Trophoblast cell (in vitro differentiated cells and primary cell): ENCODE results near the gene MARCHF9.
A peak's percentile ranks its signal among the peaks of the same experiment; 100 is the strongest.
"Not testable (repeated sequence)": the region's sequence is repeated elsewhere in the genome, so short reads cannot be mapped to it uniquely, and the experiment has no call there.

ENCODE experiments used
- DNase-seq, 2 donors: peaks; one replicate each; pipeline ENCODE4 v3.0.0-alpha.2; 2016
- H2AFZ ChIP-seq: 2 replicates; pipeline ENCODE4 v1.6.1; 2013; ENCODE audit warnings: low read length, moderate library complexity, mild to moderate bottlenecking; ENCODE audit not compliant: insufficient read depth, poor library complexity
- H2AK5ac ChIP-seq: 2 replicates; pipeline ENCODE4 v1.6.1; 2013; ENCODE audit warnings: mild to moderate bottlenecking, low read length
- H2BK120ac ChIP-seq: 2 replicates; pipeline ENCODE4 v1.6.1; 2013; ENCODE audit warnings: low read length, mild to moderate bottlenecking, moderate library complexity; ENCODE audit not compliant: insufficient read depth, poor library complexity
- H2BK12ac ChIP-seq: 2 replicates; pipeline ENCODE4 v1.6.1; 2013; ENCODE audit warnings: mild to moderate bottlenecking, low read length, moderate library complexity
- H2BK5ac ChIP-seq: 2 replicates; pipeline ENCODE4 v1.6.1; 2013; ENCODE audit warnings: low read length, low read depth, moderate library complexity, mild to moderate bottlenecking; ENCODE audit not compliant: poor library complexity
- H3K14ac ChIP-seq: 2 replicates; pipeline ENCODE4 v1.6.1; 2013; ENCODE audit warnings: mild to moderate bottlenecking, low read length
- H3K18ac ChIP-seq: 2 replicates; pipeline ENCODE4 v1.6.1; 2013; ENCODE audit warnings: mild to moderate bottlenecking, low read length
- H3K23ac ChIP-seq: 2 replicates; pipeline ENCODE4 v1.6.1; 2013; ENCODE audit warnings: low read length
- H3K27ac ChIP-seq: 2 replicates; pipeline ENCODE4 v1.5.1; 2013; ENCODE audit warnings: low read depth, mild to moderate bottlenecking, inconsistent platforms, low read length, moderate library complexity
- H3K27me3 ChIP-seq: 2 replicates; pipeline ENCODE4 v1.6.1; 2013; ENCODE audit warnings: inconsistent platforms, mild to moderate bottlenecking, low read length, moderate library complexity; ENCODE audit not compliant: insufficient read depth
- H3K36me3 ChIP-seq, 2 experiments: 1 replicate in 1 of 2; 2 replicates in 1 of 2; pipeline ENCODE4 v1.6.1; 2013; ENCODE audit warnings: low read length in 2 of 2, mild to moderate bottlenecking in 2 of 2, moderate library complexity in 1 of 2; ENCODE audit not compliant: insufficient read depth in 2 of 2, control insufficient read depth in 1 of 2
- H3K4ac ChIP-seq: 2 replicates; pipeline ENCODE4 v1.6.1; 2013; ENCODE audit warnings: low read depth, mild to moderate bottlenecking, low read length, moderate library complexity
- H3K4me1 ChIP-seq, 2 experiments: 1 replicate in 1 of 2; 2 replicates in 1 of 2; pipeline ENCODE4 v1.6.1; 2013; ENCODE audit warnings: low read length in 2 of 2, mild to moderate bottlenecking in 2 of 2, moderate library complexity in 1 of 2; ENCODE audit not compliant: insufficient read depth in 2 of 2, control insufficient read depth in 1 of 2
- H3K4me2 ChIP-seq: 2 replicates; pipeline ENCODE4 v1.6.1; 2013; ENCODE audit warnings: inconsistent platforms, mild to moderate bottlenecking, low read length, moderate library complexity
- H3K4me3 ChIP-seq: 2 replicates; pipeline ENCODE4 v1.5.1; 2013; ENCODE audit warnings: mild to moderate bottlenecking, low read depth, low read length, inconsistent platforms
- H3K79me1 ChIP-seq: one replicate; pipeline ENCODE4 v1.6.1; 2013; ENCODE audit warnings: low read length
- H3K79me2 ChIP-seq: 2 replicates; pipeline ENCODE4 v1.6.1; 2013; ENCODE audit warnings: low read length, mild to moderate bottlenecking; ENCODE audit not compliant: control insufficient read depth, insufficient read depth, poor library complexity
- H3K9ac ChIP-seq: 2 replicates; pipeline ENCODE4 v1.6.1; 2013; ENCODE audit warnings: mild to moderate bottlenecking, low read length
- H3K9me3 ChIP-seq: 2 replicates; pipeline ENCODE4 v1.6.1; 2013; ENCODE audit warnings: low read depth, mild to moderate bottlenecking, control low read depth, inconsistent platforms, low read length; ENCODE audit not compliant: insufficient read depth
- H4K12ac ChIP-seq: 2 replicates; pipeline ENCODE4 v1.6.1; 2013; ENCODE audit warnings: low read depth, mild to moderate bottlenecking, low read length, moderate library complexity
- H4K8ac ChIP-seq: 2 replicates; pipeline ENCODE4 v1.6.1; 2013; ENCODE audit warnings: low read depth, mild to moderate bottlenecking, low read length, moderate library complexity
- H4K91ac ChIP-seq: one replicate; pipeline ENCODE4 v1.6.1; 2013; ENCODE audit warnings: low read depth, mild to moderate bottlenecking, low read length, moderate library complexity
- WGBS: extraction: QIAGEN DNeasy Blood & Tissue Kit; methylation state at CpG from one replicate; pipeline ENCODE4 v1.1.7; 2013; ENCODE audit warnings: missing lambda C conversion rate; ENCODE audit not compliant: insufficient read length, insufficient coverage; ENCODE audit errors: extremely low coverage; 5-methylcytosine and 5-hydroxymethylcytosine counted together

Gene MARCHF9

GRCh38 chr12:57713209-57713608 is 41.7 kb upstream of the MARCHF9 start:
- Histone ChIP-seq H3K18ac (no peak overlapping the region), H3K27ac (no peak overlapping the region), H3K4me1 (no peaks in the 10 kb centered on the region), H3K36me3 (peaks cover 19 to 23% of the 10 kb centered on the region in 2 experiments), H3K4me3 (no peak overlapping the region), H3K9me3 (no peaks in the 10 kb centered on the region), H4K8ac (no peak overlapping the region), H2AFZ (no peak overlapping the region), H2AK5ac (no peak overlapping the region), H3K27me3 (no peaks in the 10 kb centered on the region), H2BK120ac (no peak overlapping the region), H3K14ac (no peak overlapping the region), H3K9ac (no peak overlapping the region), H3K79me1 (no peaks in the 10 kb centered on the region), H3K4me2 (no peak overlapping the region), H2BK5ac (no peak overlapping the region), H3K4ac (no peak overlapping the region), H3K79me2 (no peaks in the 10 kb centered on the region), H3K23ac (no peak overlapping the region), H2BK12ac (no peak overlapping the region), H4K91ac (no peak overlapping the region), H4K12ac (no peak overlapping the region)
- no CpG with 5 or more reads among the region's 5 CpGs for WGBS
- DNase-seq = peak; percentile 95 to 97

DNA sequence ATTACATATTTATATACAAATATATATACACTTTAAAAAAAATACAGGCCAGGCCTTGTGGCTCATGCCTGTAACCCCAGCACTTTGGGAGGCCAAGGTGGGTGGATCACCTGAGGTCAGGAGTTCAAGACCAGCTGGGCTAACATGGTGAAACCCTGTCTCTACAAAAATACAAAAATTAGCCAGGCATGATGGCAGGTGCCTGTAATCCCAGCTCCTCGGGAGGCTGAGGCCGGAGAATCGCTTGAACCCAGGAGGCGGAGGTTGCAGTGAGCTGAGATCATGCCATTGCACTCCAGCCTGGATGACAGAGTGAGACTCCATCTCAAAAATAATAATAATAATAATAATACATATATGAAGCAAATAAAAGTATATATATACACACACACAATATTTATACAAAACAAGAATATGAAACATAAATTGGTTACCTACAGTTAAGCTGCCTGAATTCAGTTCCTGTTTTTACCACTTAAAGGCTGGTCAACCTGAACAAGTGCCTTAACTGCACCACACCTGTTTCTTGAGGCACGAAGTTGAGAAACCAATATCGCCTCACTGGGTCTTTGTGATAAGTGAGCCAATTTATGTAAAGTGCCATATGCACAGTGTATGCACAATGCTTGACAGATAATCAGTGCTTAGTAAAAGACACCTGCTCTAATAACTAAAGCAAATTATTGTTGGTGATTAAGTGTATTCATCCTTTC is 39.7 kb upstream of the MARCHF9 start:
- not testable (repeated sequence) for H3K4me1 ChIP-seq, H2AK5ac ChIP-seq, H2BK120ac ChIP-seq, H3K9ac ChIP-seq, H3K27me3 ChIP-seq, H3K23ac ChIP-seq, H3K4me2 ChIP-seq, H2AFZ ChIP-seq, H3K14ac ChIP-seq, H3K27ac ChIP-seq, H3K9me3 ChIP-seq, H4K8ac ChIP-seq, H3K4ac ChIP-seq, DNase-seq, H3K18ac ChIP-seq, H2BK5ac ChIP-seq, H4K91ac ChIP-seq, H3K4me3 ChIP-seq, H2BK12ac ChIP-seq, H3K79me1 ChIP-seq, H3K79me2 ChIP-seq, H4K12ac ChIP-seq
- WGBS = no CpG with 5 or more reads among the region's 6 CpGs
- peaks cover 33 to 42% of the 10 kb centered on the region in 2 experiments for H3K36me3 ChIP-seq

DNA sequence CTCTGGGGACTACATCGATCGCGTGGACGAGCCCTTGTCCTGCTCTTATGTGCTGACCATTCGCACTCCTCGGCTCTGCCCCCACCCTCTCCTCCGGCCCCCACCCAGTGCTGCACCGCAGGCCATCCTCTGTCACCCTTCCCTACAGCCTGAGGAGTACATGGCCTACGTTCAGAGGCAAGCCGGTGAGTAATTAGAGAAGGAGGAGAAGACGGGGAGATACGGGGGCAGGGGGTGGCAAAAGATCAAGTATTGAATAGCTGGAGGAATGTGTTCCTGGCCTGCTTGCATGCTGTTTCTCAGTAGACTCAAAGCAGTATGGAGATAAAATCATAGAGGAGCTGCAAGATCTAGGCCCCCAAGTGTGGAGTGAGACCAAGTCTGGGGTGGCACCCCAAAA is 39.1 kb upstream of the MARCHF9 start:
- Histone ChIP-seq H4K91ac (no peak overlapping the region), H2BK5ac (no peak overlapping the region), H3K4me2 (no peak overlapping the region), H3K9me3 (no peaks in the 10 kb centered on the region), H2AK5ac (no peak overlapping the region), H2AFZ (no peak overlapping the region), H3K27me3 (no peaks in the 10 kb centered on the region), H3K23ac (no peak overlapping the region), H3K36me3 (peaks cover 39 to 48% of the 10 kb centered on the region in 2 experiments), H3K79me2 (no peaks in the 10 kb centered on the region), H4K8ac (no peak overlapping the region), H3K27ac (no peak overlapping the region), H3K18ac (no peak overlapping the region), H3K4me3 (no peak overlapping the region), H3K4me1 (no peaks in the 10 kb centered on the region), H3K14ac (no peak overlapping the region), H4K12ac (no peak overlapping the region), H2BK12ac (no peak overlapping the region), H2BK120ac (no peak overlapping the region), H3K79me1 (no peaks in the 10 kb centered on the region), H3K4ac (no peak overlapping the region), H3K9ac (no peak overlapping the region)
- WGBS = no CpG with 5 or more reads among the region's 12 CpGs
- no peak for DNase-seq

- DNase-seq = no peak
- H3K79me1 ChIP-seq = no peaks in the 10 kb centered on the region
- H3K27ac ChIP-seq = no peak overlapping the region
- H3K18ac ChIP-seq = no peak overlapping the region
- no peaks in the 10 kb centered on the region for H3K4me1 ChIP-seq
- H3K27me3 ChIP-seq = no peaks in the 10 kb centered on the region
- no peak overlapping the region for H2AK5ac ChIP-seq
- no peak overlapping the region for H3K9ac ChIP-seq
- no peak overlapping the region for H3K4ac ChIP-seq
- no CpG with 5 or more reads among the region's 4 CpGs for WGBS
- no peak overlapping the region for H4K12ac ChIP-seq
- no peak overlapping the region for H4K8ac ChIP-seq
- no peak overlapping the region for H2BK12ac ChIP-seq
- H3K36me3 ChIP-seq = peaks cover 43 to 52% of the 10 kb centered on the region in 2 experiments
- no peak overlapping the region for H2AFZ ChIP-seq
- no peak overlapping the region for H2BK5ac ChIP-seq
- H3K14ac ChIP-seq = no peak overlapping the region
- no peaks in the 10 kb centered on the region for H3K9me3 ChIP-seq
- no peak overlapping the region for H3K4me3 ChIP-seq
- no peak overlapping the region for H4K91ac ChIP-seq
- no peak overlapping the region for H3K23ac ChIP-seq
- H3K4me2 ChIP-seq = no peak overlapping the region
- H2BK120ac ChIP-seq = no peak overlapping the region
- no peaks in the 10 kb centered on the region for H3K79me2 ChIP-seq
Measured at GRCh38 chr12:57716305-57716704, 38.6 kb upstream of the MARCHF9 start.
